ENCODE measurements around the gene YWHAQ. TPM values are rescaled to one million over a fixed set of nuclear protein-coding genes. Genes with fewer than 3 reads are reported as not detected.

The YWHAQ gene
- total RNA-seq, 2 donors from 2014 or later, result 139 to 204 TPM

DNA sequence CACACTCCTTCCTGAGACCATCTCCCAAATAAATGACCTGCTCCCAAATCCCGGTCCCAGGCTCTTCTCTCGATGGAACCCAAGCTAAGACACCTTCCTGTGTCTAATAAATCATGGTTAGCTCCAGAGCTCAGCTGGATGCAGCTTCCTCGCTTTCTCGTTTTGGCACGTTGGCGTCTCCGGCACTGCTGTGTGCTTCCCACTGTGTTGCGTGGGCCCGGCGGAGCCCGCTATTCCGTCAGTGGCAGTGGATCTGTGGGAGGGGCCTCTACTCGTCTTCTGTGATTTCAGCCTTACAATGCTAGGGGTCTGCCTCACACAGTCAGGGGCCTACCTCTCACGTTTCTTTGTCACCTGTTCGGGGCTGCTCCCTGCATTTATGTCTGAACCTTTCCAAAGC is 29.4 kb upstream of the YWHAQ start:
- Histone ChIP-seq H3K4me3 (no peak overlapping the region), H3K27me3 (no peaks in the 10 kb centered on the region), H3K27ac (no peak overlapping the region), H3K9me3 (no peaks in the 10 kb centered on the region), H3K36me3 (no peaks in the 10 kb centered on the region), H3K4me1 (peaks cover 0 to 11% of the 10 kb centered on the region in 2 donors)
- TF ChIP-seq, protein P1, sequence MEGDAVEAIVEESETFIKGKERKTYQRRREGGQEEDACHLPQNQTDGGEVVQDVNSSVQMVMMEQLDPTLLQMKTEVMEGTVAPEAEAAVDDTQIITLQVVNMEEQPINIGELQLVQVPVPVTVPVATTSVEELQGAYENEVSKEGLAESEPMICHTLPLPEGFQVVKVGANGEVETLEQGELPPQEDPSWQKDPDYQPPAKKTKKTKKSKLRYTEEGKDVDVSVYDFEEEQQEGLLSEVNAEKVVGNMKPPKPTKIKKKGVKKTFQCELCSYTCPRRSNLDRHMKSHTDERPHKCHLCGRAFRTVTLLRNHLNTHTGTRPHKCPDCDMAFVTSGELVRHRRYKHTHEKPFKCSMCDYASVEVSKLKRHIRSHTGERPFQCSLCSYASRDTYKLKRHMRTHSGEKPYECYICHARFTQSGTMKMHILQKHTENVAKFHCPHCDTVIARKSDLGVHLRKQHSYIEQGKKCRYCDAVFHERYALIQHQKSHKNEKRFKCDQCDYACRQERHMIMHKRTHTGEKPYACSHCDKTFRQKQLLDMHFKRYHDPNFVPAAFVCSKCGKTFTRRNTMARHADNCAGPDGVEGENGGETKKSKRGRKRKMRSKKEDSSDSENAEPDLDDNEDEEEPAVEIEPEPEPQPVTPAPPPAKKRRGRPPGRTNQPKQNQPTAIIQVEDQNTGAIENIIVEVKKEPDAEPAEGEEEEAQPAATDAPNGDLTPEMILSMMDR (IDR thresholded peaks at IDR 0.05), result no peak
- no peak for DNase-seq (ENCODE audit: low spot score)

DNA sequence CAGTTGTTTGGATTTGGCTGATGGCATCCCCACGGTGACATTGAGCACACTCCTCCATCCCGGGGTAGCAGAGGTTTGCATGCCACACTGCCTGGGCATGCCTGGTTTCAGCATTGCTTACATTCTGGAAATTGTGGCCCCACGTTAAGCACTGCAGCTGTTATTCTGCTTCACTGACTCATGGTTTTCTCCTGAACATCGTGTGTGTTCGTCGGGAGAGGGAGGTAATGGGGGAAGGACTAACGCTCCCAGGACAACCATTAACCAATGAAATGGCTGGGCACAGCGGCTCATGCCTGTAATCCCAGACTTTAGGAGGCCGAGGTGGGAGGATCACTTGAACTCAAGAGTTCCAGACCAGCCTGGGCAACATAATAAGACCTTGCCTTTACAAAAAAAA is 28.2 kb upstream of the YWHAQ start:
- Histone ChIP-seq H3K9me3 (no peaks in the 10 kb centered on the region), H3K4me1 (peaks cover 0 to 4% of the 10 kb centered on the region in 2 donors), H3K27ac (no peak overlapping the region), H3K36me3 (no peaks in the 10 kb centered on the region), H3K27me3 (no peaks in the 10 kb centered on the region), H3K4me3 (no peak overlapping the region)
- no peak for DNase-seq (ENCODE audit: low spot score)
- TF ChIP-seq, protein P1 (IDR thresholded peaks at IDR 0.05), result no peak

DNA sequence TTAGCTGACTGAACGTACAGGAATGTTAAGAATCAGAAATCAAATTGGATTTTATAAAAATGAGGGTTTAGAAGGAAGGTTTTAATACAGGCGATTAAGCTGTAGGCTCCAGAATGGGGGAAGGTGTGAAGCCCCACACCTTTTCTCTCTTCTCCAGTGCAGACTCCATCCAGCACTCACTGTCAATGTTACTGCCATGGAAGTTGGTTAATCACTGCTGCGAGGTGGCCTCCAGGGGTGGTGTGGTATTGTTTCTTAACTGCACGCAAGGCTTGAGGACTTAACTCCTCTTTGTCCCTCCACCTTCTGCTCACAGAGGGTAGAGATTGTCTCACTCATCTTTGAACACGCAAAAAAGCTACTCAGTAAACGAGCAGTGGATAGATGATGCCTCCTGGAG is 26.9 kb upstream of the YWHAQ start:
- no peak for DNase-seq (ENCODE audit: low spot score)
- no peak overlapping the region for H3K27ac ChIP-seq
- H3K4me1 ChIP-seq, result no peaks in the 10 kb centered on the region
- H3K27me3 ChIP-seq, result no peaks in the 10 kb centered on the region
- H3K9me3 ChIP-seq, result no peaks in the 10 kb centered on the region
- TF ChIP-seq, protein P1 (IDR thresholded peaks at IDR 0.05), result no peak
- H3K36me3 ChIP-seq, result no peaks in the 10 kb centered on the region
- H3K4me3 ChIP-seq, result no peak overlapping the region

DNA sequence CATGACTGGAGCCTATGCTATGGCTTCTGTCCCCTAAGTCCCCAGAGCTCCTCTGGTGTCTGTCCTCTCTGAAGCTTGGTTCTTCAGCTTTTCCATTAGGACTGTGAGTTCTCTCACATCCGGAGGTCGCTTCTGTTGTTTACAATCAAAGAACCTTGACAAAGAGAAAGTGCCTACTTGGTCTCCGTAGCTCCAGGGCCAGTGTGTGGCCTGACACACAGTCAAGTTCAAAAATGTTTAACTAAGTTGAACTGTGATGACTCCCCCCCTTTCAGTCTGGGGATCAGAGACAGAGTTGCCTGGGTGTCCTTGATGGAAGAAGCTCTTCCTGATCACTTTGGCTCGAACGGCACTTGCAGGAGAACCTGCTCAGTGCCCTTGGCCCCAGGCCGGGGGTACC is 26.3 kb upstream of the YWHAQ start:
- no peaks in the 10 kb centered on the region for H3K36me3 ChIP-seq
- H3K9me3 ChIP-seq, result no peaks in the 10 kb centered on the region
- H3K4me3 ChIP-seq, result no peak overlapping the region
- no peak for DNase-seq (ENCODE audit: low spot score)
- TF ChIP-seq, protein P1 (IDR thresholded peaks at IDR 0.05), result no peak
- H3K27me3 ChIP-seq, result no peaks in the 10 kb centered on the region
- no peaks in the 10 kb centered on the region for H3K4me1 ChIP-seq
- no peak overlapping the region for H3K27ac ChIP-seq

DNA sequence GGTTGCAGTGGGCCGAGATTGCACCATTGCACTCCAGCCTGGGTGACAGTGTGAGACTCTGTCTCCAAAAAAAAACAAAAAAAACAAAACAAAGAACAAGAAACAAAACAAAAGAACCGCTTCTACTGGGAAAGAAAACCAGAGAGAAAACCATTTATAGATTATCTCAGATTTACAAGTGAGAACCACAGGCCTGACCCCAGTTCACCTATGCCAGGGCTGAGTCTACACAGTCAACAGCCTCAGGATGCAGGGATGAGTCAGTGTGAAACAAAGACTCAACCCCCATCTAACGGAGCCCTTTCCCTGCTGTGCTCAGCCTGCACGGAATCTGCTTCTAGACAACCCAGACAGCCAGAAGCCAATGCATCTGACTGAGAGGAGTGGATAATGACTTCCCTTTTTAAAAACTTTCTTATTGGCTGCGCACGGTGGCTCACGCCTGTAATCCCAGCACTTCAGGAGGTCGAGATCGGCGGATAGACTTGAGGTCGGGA is 25.5 kb upstream of the YWHAQ start:
- no peaks in the 10 kb centered on the region for H3K36me3 ChIP-seq
- no peak overlapping the region for H3K4me3 ChIP-seq
- H3K9me3 ChIP-seq, result no peaks in the 10 kb centered on the region
- no peaks in the 10 kb centered on the region for H3K27me3 ChIP-seq
- no peak for DNase-seq (ENCODE audit: low spot score)
- H3K4me1 ChIP-seq, result no peaks in the 10 kb centered on the region
- H3K27ac ChIP-seq, result no peak overlapping the region
- TF ChIP-seq, protein P1 (IDR thresholded peaks at IDR 0.05), result no peak

All from right atrium auricular region (tissue), 2 donors.